K562 (cell line): ENCODE results near the gene RNF175. TPM values are rescaled to one million over a fixed set of nuclear protein-coding genes. Genes with fewer than 3 reads are reported as not detected.

Experiments
- BRF1 ChIP-seq: IDR thresholded peaks from 3 replicates; pipeline ENCODE4 v1.6.1; 2011; ENCODE audit warnings: borderline replicate concordance, mild to moderate bottlenecking; ENCODE audit not compliant: insufficient read length; ENCODE audit errors: extremely low read depth
- C11orf30 ChIP-seq: fragments of 450-650 bp; IDR thresholded peaks from 2 replicates; pipeline ENCODE4 v1.6.1; 2016; ENCODE audit warnings: low read depth, mild to moderate bottlenecking
- CBFA2T2 ChIP-seq: fragments of 450-650 bp; conservative IDR thresholded peaks from 2 replicates; pipeline ENCODE4 v1.6.1; 2017; ENCODE audit warnings: mild to moderate bottlenecking
- ETS2 ChIP-seq: IDR thresholded peaks from 2 replicates; pipeline ENCODE4 v1.6.1; 2016; ENCODE audit warnings: borderline replicate concordance, missing genetic modification characterization, mild to moderate bottlenecking, moderate library complexity, missing compliant biosample characterization; ENCODE audit not compliant: poor library complexity, severe bottlenecking
- FOSL1 ChIP-seq: fragments of 200-800 bp; sonication (Bioruptor generic); conservative IDR thresholded peaks from 2 replicates; pipeline ENCODE4 v1.6.1; 2016; ENCODE audit warnings: missing genetic modification characterization, missing compliant biosample characterization
- MEIS2 ChIP-seq: fragments of 450-650 bp; IDR thresholded peaks from 2 replicates; pipeline ENCODE4 v1.6.1; 2014; ENCODE audit warnings: mild to moderate bottlenecking; ENCODE audit not compliant: partially characterized antibody
- PHB2 ChIP-seq: fragments of 450-650 bp; IDR thresholded peaks from 2 replicates; pipeline ENCODE4 v1.6.1; 2017; ENCODE audit warnings: low read depth
- SMAD2 ChIP-seq: fragments of 150-350 bp; IDR thresholded peaks from 2 replicates; pipeline ENCODE4 v1.6.1; 2014; ENCODE audit warnings: low read depth, mild to moderate bottlenecking, low read length
- TAL1 ChIP-seq: fragments of 450-650 bp; IDR thresholded peaks from 2 replicates; pipeline ENCODE4 v1.6.1; 2016; ENCODE audit warnings: mild to moderate bottlenecking
- TBL1XR1 ChIP-seq, 2 experiments: IDR thresholded peaks; 2 replicates each; pipeline ENCODE4 v1.6.1; 2012; ENCODE audit warnings: improper control_type of control experiment in 2 of 2, low read length in 2 of 2, mild to moderate bottlenecking in 1 of 2
- TCF3 ChIP-seq: sonication (generic); formaldehyde crosslinking; IDR thresholded peaks from 2 replicates; pipeline ENCODE4 v1.4.0; 2020; ENCODE audit warnings: mild to moderate bottlenecking, missing genetic modification reagents
- TEAD4 ChIP-seq, 2 experiments: sonication (generic) in 1 of 2; formaldehyde crosslinking in 1 of 2; IDR thresholded peaks; 2 replicates each; pipeline versions ENCODE4 v1.6.1 to v1.8.0; 2012 to 2022; ENCODE audit warnings: borderline replicate concordance in 1 of 2, inconsistent platforms in 1 of 2, low read length in 1 of 2, mild to moderate bottlenecking in 1 of 2, missing genetic modification reagents in 1 of 2
- ZNF143 ChIP-seq: sonication (generic); formaldehyde crosslinking; IDR thresholded peaks from 2 replicates; pipeline ENCODE4 v1.9.0; 2022; ENCODE audit warnings: mild to moderate bottlenecking, missing genetic modification reagents
- ZNF316 ChIP-seq: fragments of 450-650 bp; IDR thresholded peaks from 2 replicates; pipeline ENCODE4 v1.6.1; 2016
- polyA plus RNA-seq, 8 experiments: library from polyadenylated mRNA; depleted of rRNA in 4 of 8; stranded (reverse) in 5 of 8; unstranded in 3 of 8; fragments of >200 nt; fragmentation: Nextera tagmentation in 2 of 8; fragmentation: Illumina TruSeq in 1 of 8; extraction: Ambion mirVana in 2 of 8; extraction: Trizol in 1 of 8; gene quantifications; 2 replicates each; pipeline versions ENCODE4 v1.2.1 to v1.2.3, GENCODE V29; 2011 to 2014; ENCODE audit warnings: inconsistent platforms in 1 of 8, missing spikeins in 1 of 8
- total RNA-seq, 7 experiments: library from RNA; depleted of rRNA in 6 of 7; stranded (reverse); fragments of >200 nt in 6 of 7; fragmentation: Illumina TruSeq in 2 of 7; extraction: Trizol in 2 of 7; gene quantifications; 2 replicates each; pipeline versions ENCODE4 v1.2.1 to v1.2.3, GENCODE V29; 2011 to 2021; ENCODE audit warnings: low replicate concordance in 1 of 7

RNF175 gene
- total and polyA plus RNA-seq, 9 of the 15 experiments (the other 6 are each of a cell fraction or from before 2014, with no cell fraction given) = not detected

DNA sequence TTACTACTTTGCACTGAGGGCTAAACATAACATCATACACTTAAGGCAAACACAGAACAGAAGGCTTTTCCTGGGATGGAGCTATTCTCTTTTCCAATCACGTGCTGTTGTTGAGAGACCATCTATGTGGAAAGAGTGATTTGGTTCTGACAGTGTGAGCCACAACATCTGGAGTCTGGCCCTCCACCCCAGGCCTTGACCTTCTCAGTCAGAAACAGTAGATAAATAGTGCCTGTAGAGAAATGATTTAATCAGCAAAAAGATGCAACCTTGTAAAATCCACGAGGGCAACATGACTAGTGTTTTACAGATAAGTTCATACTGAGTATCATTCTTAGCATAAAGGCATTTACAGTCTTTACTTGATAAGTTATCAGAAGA lies 39.9 kb upstream of the RNF175 start (continued):
- TF ChIP-seq FOSL1 = peak; percentile 44; the same call in 1 of the 2 replicates
- TF ChIP-seq BRF1 = no peak
- TF ChIP-seq ETS2 (tag) = no peak
- TF ChIP-seq TAL1 = peak; percentile 83
- peak; percentile 64 for TF ChIP-seq ZNF316
- TF ChIP-seq ZNF143 (CRISPR knock-in tag) = no peak
- no peak for TF ChIP-seq SMAD2
- TF ChIP-seq PHB2 = no peak
- no peak for TF ChIP-seq TBL1XR1 (IDR thresholded peaks at IDR 0.05; ENCODE audit: low read length in 2 of 2)
- peak; percentile 26 for TF ChIP-seq MEIS2
- peak; percentile 90 for TF ChIP-seq TEAD4 (IDR thresholded peaks at IDR 0.05; ENCODE audit: low read length)
- no peak for TF ChIP-seq TEAD4 (CRISPR knock-in tag; IDR thresholded peaks at IDR 0.05; ENCODE audit: borderline replicate concordance)
- peak; percentile 20; the same call in 1 of the 2 replicates for TF ChIP-seq TCF3
- peak; percentile 80 for TF ChIP-seq CBFA2T2
- peak; percentile 63; the same call in 1 of the 2 replicates for TF ChIP-seq C11orf30
